Ovary (tissue), 9 donors: ENCODE data around the gene LSAMP. TPM values are rescaled to one million over a fixed set of nuclear protein-coding genes. Genes with fewer than 3 reads are reported as not detected.

Experiments used
- DNase-seq, 5 donors: peaks; one replicate each; pipeline ENCODE4 v3.0.0-alpha.2; 2019 to 2020
- H3K27ac ChIP-seq, 2 donors: fragments of 200-600 bp; one replicate each; pipeline versions ENCODE4 v1.5.1 to v1.8.0; 2019 to 2022
- H3K27me3 ChIP-seq: fragments of 200-600 bp; one replicate; pipeline ENCODE4 v1.8.0; 2022
- H3K36me3 ChIP-seq: fragments of 200-600 bp; sonication (generic); one replicate; pipeline ENCODE4 v1.5.1; 2019
- H3K4me1 ChIP-seq: one replicate; pipeline ENCODE4 v1.8.1; 2013; ENCODE audit warnings: mild to moderate bottlenecking, moderate library complexity; ENCODE audit not compliant: insufficient read depth
- H3K4me3 ChIP-seq: fragments of 200-600 bp; sonication (generic); one replicate; pipeline ENCODE4 v1.5.1; 2017
- H3K9me3 ChIP-seq, 2 donors: fragments of 200-600 bp in 1 of 2; sonication (generic) in 1 of 2; one replicate each; pipeline versions ENCODE4 v1.5.1 to v1.8.1; 2013 to 2019; ENCODE audit warnings: mild to moderate bottlenecking in 1 of 2, moderate library complexity in 1 of 2
- EP300 ChIP-seq: sonication (generic); formaldehyde crosslinking; IDR thresholded peaks from one replicate; pipeline ENCODE4 v1.6.1; 2017; ENCODE audit warnings: antibody characterized with exemption
- POLR2A ChIP-seq: fragments of 450-650 bp; IDR thresholded peaks from one replicate; pipeline ENCODE4 v1.6.1; 2017; ENCODE audit warnings: antibody characterized with exemption, mild to moderate bottlenecking, moderate library complexity
- WGBS, 3 donors: extraction: QIAGEN DNeasy Blood & Tissue Kit in 1 of 3; methylation state at CpG; one replicate each; pipeline versions ENCODE4 v1.1.5 to v1.1.7; 2013 to 2017; 5-methylcytosine and 5-hydroxymethylcytosine counted together
- intact Hi-C, 4 donors: fragments of 100-400 bp; cut with DNase I; formaldehyde crosslinking; loops; one replicate each; pipeline versions ENCODE4 v1.11.0 to v1.15.1; 2022 to 2023
- polyA plus RNA-seq, 2 donors: library from polyadenylated mRNA; stranded (reverse); fragments of 200-250 nt in 1 of 2; fragments of 350-450 nt in 1 of 2; fragmentation: Illumina TruSeq in 1 of 2; extraction: RNeasy Lipid Tissue Mini Kit (QIAGEN cat#74804) in 1 of 2; gene quantifications; one replicate each; pipeline ENCODE4 v1.2.3, GENCODE V29; 2013 to 2014
- total RNA-seq, 7 donors: library from RNA; depleted of rRNA in 2 of 7; stranded (reverse); fragments of >200 nt in 2 of 7; fragmentation: NEBNext Ultra II Directional in 3 of 7; extraction: Animal tissue kit (Norgen Biotek cat#: 25700) in 3 of 7; gene quantifications; one replicate each; pipeline versions ENCODE4 v1.1.0 to v1.2.4, GENCODE V29; 2016 to 2023
- TF ChIP-seq, protein P1 (sequence below), 3 donors: fragments of 450-650 bp in 2 of 3; fragments of 200-600 bp in 1 of 3; IDR thresholded peaks; one replicate each; pipeline versions ENCODE4 v1.5.1 to v1.8.0; 2016 to 2022; ENCODE audit warnings: antibody characterized with exemption in 3 of 3, mild to moderate bottlenecking in 1 of 3
- donor health status: DM: no; HTN: no; CAD: no; lungs with moderate emphysema.
- donor health status: DM: no; HTN: no; CAD: no.
- donor health status: Bipolar disorder and iron deficiency.
- donor health status: DM: yes; HTN: yes; CAD: no.
- donor health status: DM: no; HTN: no; CAD: no.
- donor health status: DM: yes; HTN: yes; CAD: no.

The LSAMP gene
- total and polyA plus RNA-seq, 9 donors: 1.1 to 13.0 (median 5.4) TPM

GRCh38 chr3:116429479-116430269 is 15.6 kb downstream of the LSAMP start:
- H3K36me3 ChIP-seq: no peaks in the 10 kb centered on the region
- no peaks in the 10 kb centered on the region for H3K9me3 ChIP-seq
- no peaks in the 10 kb centered on the region for H3K27me3 ChIP-seq
- intact Hi-C loops: no loop called here
- H3K4me3 ChIP-seq: no peak overlapping the region
- TF ChIP-seq EP300 (no peak), POLR2A (no peak)
- TF ChIP-seq, protein P1, sequence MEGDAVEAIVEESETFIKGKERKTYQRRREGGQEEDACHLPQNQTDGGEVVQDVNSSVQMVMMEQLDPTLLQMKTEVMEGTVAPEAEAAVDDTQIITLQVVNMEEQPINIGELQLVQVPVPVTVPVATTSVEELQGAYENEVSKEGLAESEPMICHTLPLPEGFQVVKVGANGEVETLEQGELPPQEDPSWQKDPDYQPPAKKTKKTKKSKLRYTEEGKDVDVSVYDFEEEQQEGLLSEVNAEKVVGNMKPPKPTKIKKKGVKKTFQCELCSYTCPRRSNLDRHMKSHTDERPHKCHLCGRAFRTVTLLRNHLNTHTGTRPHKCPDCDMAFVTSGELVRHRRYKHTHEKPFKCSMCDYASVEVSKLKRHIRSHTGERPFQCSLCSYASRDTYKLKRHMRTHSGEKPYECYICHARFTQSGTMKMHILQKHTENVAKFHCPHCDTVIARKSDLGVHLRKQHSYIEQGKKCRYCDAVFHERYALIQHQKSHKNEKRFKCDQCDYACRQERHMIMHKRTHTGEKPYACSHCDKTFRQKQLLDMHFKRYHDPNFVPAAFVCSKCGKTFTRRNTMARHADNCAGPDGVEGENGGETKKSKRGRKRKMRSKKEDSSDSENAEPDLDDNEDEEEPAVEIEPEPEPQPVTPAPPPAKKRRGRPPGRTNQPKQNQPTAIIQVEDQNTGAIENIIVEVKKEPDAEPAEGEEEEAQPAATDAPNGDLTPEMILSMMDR (IDR thresholded peaks at IDR 0.05): no peak
- WGBS, 3 donors: 84 to 91% (median 89%) methylated on average over 6 of the region's 6 CpGs
- no peak for DNase-seq
- no peak overlapping the region for H3K27ac ChIP-seq
- no peaks in the 10 kb centered on the region for H3K4me1 ChIP-seq

DNA sequence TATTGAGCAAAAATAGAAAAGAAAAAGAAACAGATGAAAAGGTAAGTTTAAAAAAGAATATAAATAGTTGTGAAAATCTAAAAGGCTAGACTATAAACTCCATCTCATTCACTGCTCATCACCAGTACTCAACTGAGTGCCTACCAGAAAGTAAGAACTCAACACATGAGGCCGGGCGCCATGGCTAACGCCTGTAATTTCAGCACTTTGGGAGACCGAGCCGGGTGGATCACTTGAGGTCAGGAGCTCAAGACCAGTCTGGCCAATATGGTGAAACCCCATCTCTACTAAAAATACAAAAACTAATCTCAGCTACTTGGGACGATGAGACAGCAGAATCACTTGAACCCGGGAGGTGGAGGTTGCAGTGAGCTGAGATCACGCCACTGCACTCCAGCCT is 19.3 kb downstream of the LSAMP start:
- intact Hi-C loops: no loop called here
- no peaks in the 10 kb centered on the region for H3K4me1 ChIP-seq
- H3K27me3 ChIP-seq: no peaks in the 10 kb centered on the region
- H3K36me3 ChIP-seq: no peaks in the 10 kb centered on the region
- no peak overlapping the region for H3K4me3 ChIP-seq
- no peak for DNase-seq
- H3K27ac ChIP-seq: no peak overlapping the region
- WGBS, 3 donors: 96 to 99% (median 97%) methylated on average over 8 of the region's 8 CpGs
- H3K9me3 ChIP-seq: no peaks in the 10 kb centered on the region
- TF ChIP-seq, protein P1 (IDR thresholded peaks at IDR 0.05): no peak
- TF ChIP-seq EP300: no peak
- no peak for TF ChIP-seq POLR2A

- intact Hi-C loops: no loop called here
- no peaks in the 10 kb centered on the region for H3K27me3 ChIP-seq
- TF ChIP-seq POLR2A (no peak), EP300 (no peak)
- TF ChIP-seq, protein P1 (IDR thresholded peaks at IDR 0.05): no peak
- no peaks in the 10 kb centered on the region for H3K36me3 ChIP-seq
- no peak overlapping the region for H3K27ac ChIP-seq
- no peak for DNase-seq
- no peaks in the 10 kb centered on the region for H3K9me3 ChIP-seq
- H3K4me1 ChIP-seq: no peaks in the 10 kb centered on the region
- WGBS, 3 donors: 88 to 92% (median 91%) methylated on average over 2 of the region's 2 CpGs
- no peak overlapping the region for H3K4me3 ChIP-seq
These were observed 20.2 kb downstream of the LSAMP start for GRCh38 chr3:116425126-116425525.

- Histone ChIP-seq H3K4me3 (no peak overlapping the region), H3K4me1 (no peaks in the 10 kb centered on the region), H3K36me3 (no peaks in the 10 kb centered on the region), H3K27me3 (no peaks in the 10 kb centered on the region), H3K9me3 (no peaks in the 10 kb centered on the region), H3K27ac (no peak overlapping the region)
- DNase-seq: no peak
- intact Hi-C loops: no loop called here
- no peak for TF ChIP-seq POLR2A
- TF ChIP-seq, protein P1 (IDR thresholded peaks at IDR 0.05): no peak
- no peak for TF ChIP-seq EP300
- 18 to 32% (median 24%) methylated on average over 1 of the region's 1 CpG for WGBS, 3 donors
These were observed 21.3 kb downstream of the LSAMP start for GRCh38 chr3:116423945-116424344.
